ENCODE measurements around the gene STON2.

DNA sequence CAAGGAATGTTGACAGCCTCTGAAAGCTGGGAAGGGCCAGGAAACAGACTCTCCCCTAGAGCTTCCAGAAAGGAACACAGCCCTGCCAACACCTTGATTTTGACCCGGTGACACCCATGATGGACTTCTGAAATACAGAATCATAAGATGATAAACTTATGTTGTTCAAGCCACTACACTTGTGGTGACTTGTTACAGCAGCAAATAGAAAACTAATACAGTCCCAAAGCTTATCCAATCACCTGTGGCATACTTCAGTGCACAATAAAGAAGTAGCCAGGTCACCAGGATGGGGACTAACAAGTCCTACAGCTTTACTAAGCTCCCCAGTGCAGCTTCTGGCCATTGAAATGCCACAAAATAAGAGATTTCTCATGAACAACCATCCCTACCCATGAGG is 5.4 kb downstream of the STON2 start:
- no peak for TF ChIP-seq POLR2A (IDR thresholded peaks at IDR 0.05; ENCODE audit: low read length)
- TF ChIP-seq GATA1 (IDR thresholded peaks at IDR 0.05; ENCODE audit: low read depth, low read length) = no peak
